GM19372 (cell line): ENCODE results near the gene ERO1A.

Experiments used
- ATAC-seq: cut with Tn5 transposase; IDR thresholded peaks from one replicate; pipeline ENCODE4 v1.9.1; 2021; ENCODE audit warnings: mild to moderate bottlenecking, low read depth, moderate library complexity; ENCODE audit not compliant: unreplicated experiment

ERO1A gene

GRCh38 chr14:52610187-52610586 lies 85.2 kb downstream of the ERO1A start:
- no peak for ATAC-seq

GRCh38 chr14:52609445-52610044 lies 85.8 kb downstream of the ERO1A start:
- ATAC-seq, result no peak

GRCh38 chr14:52607061-52607460 lies 88.3 kb downstream of the ERO1A start:
- no peak for ATAC-seq

- ATAC-seq, result no peak
Observed at GRCh38 chr14:52602131-52602530, 93.2 kb downstream of the ERO1A start.

GRCh38 chr14:52599974-52600373 lies 95.4 kb downstream of the ERO1A start:
- no peak for ATAC-seq

- no peak for ATAC-seq
Observed at GRCh38 chr14:52598568-52598967, 96.8 kb downstream of the ERO1A start.

GRCh38 chr14:52596861-52597260 lies 98.5 kb downstream of the ERO1A start:
- ATAC-seq, result no peak

- ATAC-seq, result no peak
Observed at GRCh38 chr14:52596320-52596719, 99.0 kb downstream of the ERO1A start.

GRCh38 chr14:52590318-52590717 lies 105.0 kb downstream of the ERO1A start:
- no peak for ATAC-seq
